HG03196 (cell line): Measurements from ENCODE around the gene USO1.
"Not testable (repeated sequence)": the region's sequence is repeated elsewhere in the genome, so short reads cannot be mapped to it uniquely, and the experiment has no call there.

Experiments
- ATAC-seq: cut with Tn5 transposase; IDR thresholded peaks from one replicate; pipeline ENCODE4 v1.9.1; 2021; ENCODE audit not compliant: unreplicated experiment

The USO1 gene

GRCh38 chr4:75724066-75724866, at the start of gene USO1:
USO1 (plus strand) TSS chr4:75724577; CDS start chr4:75724820, 243 bp downstream.
- peak; percentile 86 for ATAC-seq

- ATAC-seq = no peak
These were observed 49.3 kb upstream of the USO1 start for GRCh38 chr4:75675004-75675531.

- no peak for ATAC-seq
These were observed 45.9 kb upstream of the USO1 start for GRCh38 chr4:75678473-75678872.

GRCh38 chr4:75678965-75679364, 45.4 kb upstream of the USO1 start:
- ATAC-seq = no peak

- no peak for ATAC-seq
These were observed 44.4 kb upstream of the USO1 start for GRCh38 chr4:75679876-75680575.

GRCh38 chr4:75683482-75684155, 40.8 kb upstream of the USO1 start:
- ATAC-seq = no peak

- no peak for ATAC-seq
These were observed 38.7 kb upstream of the USO1 start for GRCh38 chr4:75685546-75686189.

- no peak for ATAC-seq
These were observed 38.0 kb upstream of the USO1 start for GRCh38 chr4:75686346-75686745.

- ATAC-seq = not testable (repeated sequence)
These were observed 37.3 kb upstream of the USO1 start for GRCh38 chr4:75687125-75687524.

GRCh38 chr4:75692066-75692465, 32.3 kb upstream of the USO1 start:
- not testable (repeated sequence) for ATAC-seq

- no peak for ATAC-seq
These were observed 28.3 kb upstream of the USO1 start for GRCh38 chr4:75696071-75696470.

GRCh38 chr4:75696581-75696980, 27.8 kb upstream of the USO1 start:
- ATAC-seq = no peak

- ATAC-seq = peak; percentile 93
These were observed 26.0 kb upstream of the USO1 start for GRCh38 chr4:75698162-75698962.

GRCh38 chr4:75698963-75699228, 25.5 kb upstream of the USO1 start:
- peak; percentile 31 for ATAC-seq

- ATAC-seq = peak; percentile 15
These were observed 25.1 kb upstream of the USO1 start for GRCh38 chr4:75699299-75699698.

- ATAC-seq = no peak
These were observed 21.4 kb upstream of the USO1 start for GRCh38 chr4:75702919-75703411.

GRCh38 chr4:75705198-75705977, 19.0 kb upstream of the USO1 start:
- ATAC-seq = no peak

GRCh38 chr4:75708218-75708691, 16.1 kb upstream of the USO1 start:
- ATAC-seq = peak; percentile 55

- ATAC-seq = no peak
These were observed 14.1 kb upstream of the USO1 start for GRCh38 chr4:75710246-75710645.
